HepG2 (cell line): ENCODE measurements around the gene GTF2F2. TPM values are rescaled to one million over a fixed set of nuclear protein-coding genes. Genes with fewer than 3 reads are reported as not detected.

Experiments used
- ATAC-seq: fragments of 200-7000 bp; cut with Tn5 transposase; 3 replicates; pipeline ENCODE4 v1.9.1; 2020; ENCODE audit warnings: mild to moderate bottlenecking, moderate library complexity
- BruUV-seq: library from RNA; stranded (reverse); fragments of 400-500 nt; replicated peaks from 2 replicates; lab custom pipeline; 2021; lab: Mats Ljungman, UMichigan
- CTCF ChIA-PET: fragments of 300-600 bp; formaldehyde crosslinking; extraction: SDS; loops from one replicate; lab custom pipeline; 2021; ENCODE audit warnings: low total read pairs, inconsistent platforms, low intra/inter-chr PET ratio; lab: Yijun Ruan, JAX
- POLR2A ChIA-PET: fragments of 350-600 bp; sonication (Branson Sonifier 250); formaldehyde crosslinking; loops from one replicate; lab custom pipeline; 2020; ENCODE audit warnings: antibody characterized with exemption, inconsistent platforms; lab: Yijun Ruan, JAX
- DNase-seq: peaks from one replicate; pipeline ENCODE4 v3.0.0-alpha.2; 2015; ENCODE audit warnings: low spot score
- FAIRE-seq: peaks from 3 replicates; lab custom pipeline; 2011; peaks lifted over from hg19 to GRCh38; lab: Jason Lieb, UNC
- H2AFZ ChIP-seq: one replicate; pipeline ENCODE4 v1.6.1; 2011; ENCODE audit warnings: low read length, inconsistent platforms
- H3K27ac ChIP-seq: fragments of 300-600 bp; 3 replicates; pipeline ENCODE4 v1.8.0; 2011; ENCODE audit warnings: mixed run types, mild to moderate bottlenecking, mixed read lengths, low read length, inconsistent platforms; ENCODE audit not compliant: insufficient read depth; ENCODE audit errors: extremely low read length
- H3K27me3 ChIP-seq, 2 experiments: fragments of 200-600 bp in 1 of 2; 2 replicates in 1 of 2; 3 replicates in 1 of 2; pipeline versions ENCODE4 v1.6.0 to v1.8.0; 2011; ENCODE audit warnings: low read length in 2 of 2, mild to moderate bottlenecking in 2 of 2, moderate library complexity in 2 of 2, inconsistent platforms in 1 of 2; ENCODE audit not compliant: insufficient read depth in 2 of 2, control insufficient read depth in 1 of 2
- H3K36me3 ChIP-seq, 2 experiments: fragments of 200-600 bp in 1 of 2; replicated peaks in 1 of 2; 2 replicates in 1 of 2; 3 replicates in 1 of 2; pipeline versions ENCODE4 v1.5.1 to v1.8.0; 2011; ENCODE audit warnings: low read length in 2 of 2, inconsistent platforms in 1 of 2; ENCODE audit not compliant: insufficient read depth in 2 of 2, control insufficient read depth in 1 of 2
- H3K4me1 ChIP-seq: 2 replicates; pipeline ENCODE4 v1.5.1; 2012; ENCODE audit warnings: low read length, inconsistent platforms; ENCODE audit not compliant: insufficient read depth
- H3K4me2 ChIP-seq: 2 replicates; pipeline ENCODE4 v1.6.0; 2011; ENCODE audit warnings: low read depth, low read length, inconsistent platforms
- H3K4me3 ChIP-seq, 3 experiments: fragments of 200-600 bp in 1 of 3; sonication (generic), shearing (Covaris generic) in 1 of 3; replicated peaks in 1 of 3; 2 replicates each; pipeline ENCODE4 v1.5.1; 2011 to 2016; ENCODE audit warnings: low read length in 3 of 3, inconsistent platforms in 2 of 3, low read depth in 2 of 3, mild to moderate bottlenecking in 2 of 3, control low read depth in 1 of 3, mixed read lengths in 1 of 3; ENCODE audit not compliant: insufficient read depth in 1 of 3
- H3K79me2 ChIP-seq: one replicate; pipeline ENCODE4 v1.6.1; 2011; ENCODE audit warnings: low read length, inconsistent platforms; ENCODE audit not compliant: insufficient read depth
- H3K9ac ChIP-seq: 2 replicates; pipeline ENCODE4 v1.6.0; 2011; ENCODE audit warnings: mild to moderate bottlenecking, low read depth, low read length, inconsistent platforms; ENCODE audit not compliant: insufficient read depth
- H3K9me3 ChIP-seq: 2 replicates; pipeline ENCODE4 v1.5.1; 2012; ENCODE audit warnings: mild to moderate bottlenecking, low read length
- H4K20me1 ChIP-seq: 2 replicates; pipeline ENCODE4 v1.6.0; 2011; ENCODE audit warnings: inconsistent platforms, mild to moderate bottlenecking, low read length, moderate library complexity; ENCODE audit not compliant: insufficient read depth
- ARNT ChIP-seq: fragments of 450-650 bp; IDR thresholded peaks from 2 replicates; pipeline ENCODE4 v1.6.1; 2017
- BRF2 ChIP-seq: sonication (generic); formaldehyde crosslinking; IDR thresholded peaks from 2 replicates; pipeline ENCODE4 v1.8.1; 2022; ENCODE audit warnings: mild to moderate bottlenecking, missing genetic modification reagents
- CBX5 ChIP-seq: sonication (generic); formaldehyde crosslinking; IDR thresholded peaks from 2 replicates; pipeline ENCODE4 v1.4.0; 2020; ENCODE audit warnings: missing genetic modification reagents, borderline replicate concordance
- CCDC6 ChIP-seq: sonication (generic); formaldehyde crosslinking; IDR thresholded peaks from 2 replicates; pipeline ENCODE4 v1.8.1; 2022; ENCODE audit warnings: mild to moderate bottlenecking, missing genetic modification reagents, moderate library complexity
- CTCF ChIP-seq: sonication (generic); formaldehyde crosslinking; IDR thresholded peaks from 2 replicates; pipeline ENCODE4 v1.5.0; 2020; ENCODE audit warnings: mild to moderate bottlenecking, missing genetic modification reagents, moderate library complexity
- SMAD1 ChIP-seq: sonication (generic); formaldehyde crosslinking; IDR thresholded peaks from 2 replicates; pipeline ENCODE4 v1.4.0; 2020; ENCODE audit warnings: missing genetic modification reagents, low read depth, mild to moderate bottlenecking, borderline replicate concordance
- STAT5B ChIP-seq: sonication (generic); formaldehyde crosslinking; IDR thresholded peaks from 2 replicates; pipeline ENCODE4 v1.4.0; 2020; ENCODE audit warnings: missing genetic modification reagents
- ZFP36L1 ChIP-seq: sonication (generic); formaldehyde crosslinking; IDR thresholded peaks from 2 replicates; pipeline ENCODE4 v1.8.0; 2022; ENCODE audit warnings: mild to moderate bottlenecking, missing genetic modification reagents, moderate library complexity
- ZNF17 ChIP-seq: sonication (generic); formaldehyde crosslinking; IDR thresholded peaks from 2 replicates; pipeline ENCODE4 v1.5.0; 2020; ENCODE audit warnings: mild to moderate bottlenecking, missing genetic modification reagents
- WGBS: methylation state at CpG from one replicate; pipeline ENCODE4 v1.1.6; 2017; ENCODE audit warnings: low lambda C conversion rate; 5-methylcytosine and 5-hydroxymethylcytosine counted together
- in situ Hi-C: cut with HindIII; loops from 2 replicates; pipeline ENCODE4 v1.10.0; 2017; ENCODE audit warnings: low pct_unique_long_range_greater_than_20kb; ENCODE audit not compliant: extremely low pct_ligation_motif_present
- intact Hi-C: fragments of 100-400 bp; cut with micrococcal nuclease; formaldehyde crosslinking; loops from one replicate; pipeline ENCODE4 v1.10.0; 2022; ENCODE audit not compliant: unreplicated experiment
- polyA plus RNA-seq, 8 experiments: library from polyadenylated mRNA; depleted of rRNA in 3 of 8; stranded (reverse) in 7 of 8; unstranded in 1 of 8; fragments of >200 nt; fragmentation: Illumina TruSeq in 4 of 8; extraction: Trizol in 4 of 8; gene quantifications; 2 replicates each; pipeline versions ENCODE4 v1.2.1 to v1.2.3, GENCODE V29; 2011 to 2016; ENCODE audit warnings: low read depth in 4 of 8, missing spikeins in 1 of 8, mixed read lengths in 1 of 8; ENCODE audit not compliant: insufficient read depth in 1 of 8
- total RNA-seq, 5 experiments: library from RNA; depleted of rRNA; stranded (reverse); fragments of >200 nt; fragmentation: Illumina TruSeq; extraction: Trizol; gene quantifications; 2 replicates each; pipeline ENCODE4 v1.2.3, GENCODE V29; 2016; ENCODE audit warnings: low read depth in 1 of 5

Gene GTF2F2
- total and polyA plus RNA-seq, 2 of the 13 experiments (the other 11 are each of a cell fraction or from before 2014, with no cell fraction given) = 10.6 to 32.8 TPM

- no peak for DNase-seq
- no peak for ATAC-seq
- ChIA-PET CTCF (no interaction called here), POLR2A (no interaction called here)
- H3K27me3 ChIP-seq = no peaks in the 10 kb centered on the region
- H3K36me3 ChIP-seq = no peaks in the 10 kb centered on the region; a peak in 1 of 5 replicates
- no peak for FAIRE-seq
- no peak within 1 kb of the TSS for H3K4me3 ChIP-seq
- intact Hi-C loops = no loop called here
- BruUV-seq = no TSS peak
- H3K4me2 ChIP-seq = no peak within 1 kb of the TSS
- H2AFZ ChIP-seq = no peak within 1 kb of the TSS
- WGBS = 91% methylated on average over 2 of the region's 2 CpGs
- H3K27ac ChIP-seq = no peak within 1 kb of the TSS
- no peaks in the 10 kb centered on the region for H3K79me2 ChIP-seq
- in situ Hi-C loops = no loop called here
- H3K4me1 ChIP-seq = no peaks in the 10 kb centered on the region
- H4K20me1 ChIP-seq = no peaks in the 10 kb centered on the region
- H3K9me3 ChIP-seq = no peaks in the 10 kb centered on the region
- H3K9ac ChIP-seq = no peak within 1 kb of the TSS
- TF ChIP-seq CTCF (CRISPR knock-in tag) = no peak
- TF ChIP-seq SMAD1 = no peak
- no peak for TF ChIP-seq CCDC6 (CRISPR knock-in tag)
- no peak for TF ChIP-seq CBX5 (CRISPR knock-in tag)
- TF ChIP-seq ARNT = no peak
- TF ChIP-seq STAT5B (CRISPR knock-in tag) = no peak
- no peak for TF ChIP-seq BRF2 (CRISPR knock-in tag)
- TF ChIP-seq ZNF17 (CRISPR knock-in tag) = no peak
- TF ChIP-seq ZFP36L1 (CRISPR knock-in tag) = no peak
Measured at GRCh38 chr13:45200701-45201232, 80.5 kb downstream of the GTF2F2 start, which contains the start of gene KCTD4. Gene KCTD4 (minus strand): TSS chr13:45201045. CDS start chr13:45194567, 6,478 bp downstream.
